NCI-H1417 (cell line): ENCODE results near the gene PLS1.
A peak's percentile ranks its signal among the peaks of the same experiment; 100 is the strongest.
"Not testable (repeated sequence)": the region's sequence is repeated elsewhere in the genome, so short reads cannot be mapped to it uniquely, and the experiment has no call there.

Experiments used
- DNase-seq, 3 experiments: peaks; one replicate each; lab custom pipeline; 2025; lab: John Stamatoyannopoulos, UW

PLS1 gene

GRCh38 chr3:142595951-142596725 is at the start of gene PLS1:
Gene PLS1, plus strand, starts transcription at chr3:142596393. Its CDS starts 67,845 bp downstream, at chr3:142664238.
- DNase-seq: peak; percentile 91 to 98 (median 98)

- DNase-seq: no peak
Measured at GRCh38 chr3:142549986-142550385, 46.2 kb upstream of the PLS1 start.

- not testable (repeated sequence) for DNase-seq
Measured at GRCh38 chr3:142552579-142552978, 43.6 kb upstream of the PLS1 start.

GRCh38 chr3:142553741-142554140 is 42.5 kb upstream of the PLS1 start:
- DNase-seq: no peak

- DNase-seq: no peak
Measured at GRCh38 chr3:142560118-142560517, 36.1 kb upstream of the PLS1 start.

- DNase-seq: no peak
Measured at GRCh38 chr3:142563496-142563997, 32.6 kb upstream of the PLS1 start.

GRCh38 chr3:142566096-142566495 is 30.1 kb upstream of the PLS1 start:
- no peak for DNase-seq

GRCh38 chr3:142568393-142569017 is 27.7 kb upstream of the PLS1 start:
- DNase-seq: no peak

GRCh38 chr3:142569422-142569821 is 26.8 kb upstream of the PLS1 start:
- DNase-seq: not testable (repeated sequence)

- DNase-seq: not testable (repeated sequence)
Measured at GRCh38 chr3:142574223-142574622, 22.0 kb upstream of the PLS1 start.

- DNase-seq: peak in 1 of 3 experiments; percentile 70
Measured at GRCh38 chr3:142574665-142575064, 21.5 kb upstream of the PLS1 start.

GRCh38 chr3:142576792-142577191 is 19.4 kb upstream of the PLS1 start:
- no peak for DNase-seq

- peak in 1 of 3 experiments; percentile 72 for DNase-seq
Measured at GRCh38 chr3:142577696-142578328, 18.4 kb upstream of the PLS1 start.

- peak; percentile 97 to 98 (median 98) for DNase-seq
Measured at GRCh38 chr3:142578329-142579223, 17.6 kb upstream of the PLS1 start, which contains the start of gene ATR. Gene ATR, minus strand, starts transcription at chr3:142578733. Its CDS starts 29 bp downstream, at chr3:142578704.

- no peak for DNase-seq
Measured at GRCh38 chr3:142580061-142580423, 16.2 kb upstream of the PLS1 start.

GRCh38 chr3:142581070-142581469 is 15.1 kb upstream of the PLS1 start:
- DNase-seq: not testable (repeated sequence)

GRCh38 chr3:142586803-142587406 is 9.3 kb upstream of the PLS1 start:
- DNase-seq: peak; percentile 49 to 79 (median 52)

- DNase-seq: no peak
Measured at GRCh38 chr3:142588703-142589102, 7.5 kb upstream of the PLS1 start.

- not testable (repeated sequence) for DNase-seq
Measured at GRCh38 chr3:142592268-142592667, 3.9 kb upstream of the PLS1 start.

GRCh38 chr3:142595141-142595540 is 1.1 kb upstream of the PLS1 start:
- no peak for DNase-seq

- peak in 1 of 3 experiments; percentile 49 for DNase-seq
Measured at GRCh38 chr3:142595581-142595950, 627 bp upstream of the PLS1 start.
